ENCODE results near the gene ADAMTSL1.

- no peak for TF ChIP-seq CTCF (conservative IDR thresholded peaks at IDR 0.05 in 1 of 2, IDR thresholded peaks at IDR 0.05 in 1 of 2; ENCODE audit: extremely low read depth in 1 of 2, insufficient read depth in 1 of 2, low read depth in 1 of 2, low read length in 2 of 2)
- no peak for TF ChIP-seq EZH2 (IDR thresholded peaks at IDR 0.05; ENCODE audit: borderline replicate concordance, low read length)
Observed at GRCh38 chr9:18955626-18956025, 481.7 kb downstream of the ADAMTSL1 start.

Data from mammary epithelial cell (primary cell).